Head of caudate nucleus (tissue), 42 donors: ENCODE measurements around the gene ADCY3.
A peak's percentile ranks its signal among the peaks of the same experiment; 100 is the strongest.

Source experiments
- DNase-seq, 42 donors: peaks; one replicate each; pipeline versions ENCODE4 v3.0.0 to v3.0.0-alpha.2; 2020 to 2021; ENCODE audit warnings: mixed read lengths in 7 of 42
- intact Hi-C: fragments of 100-400 bp; cut with DNase I; formaldehyde crosslinking; loops from one replicate; pipeline ENCODE4 v1.15.0; 2022

ADCY3 gene

GRCh38 chr2:24826773-24827145 lies 93.3 kb downstream of the ADCY3 start:
- intact Hi-C loops = loop anchor here (10.0 kb wide), 1 partner anchor 332 kb away; the partner anchor contains the start of gene NCOA1
- peak in 2 of 42 donors; percentile 1 to 3 for DNase-seq

- peak in 10 of 42 donors; percentile 3 to 35 (median 10) for DNase-seq
- intact Hi-C loops = loop anchor here (10.0 kb wide), 1 partner anchor 331 kb away; the partner anchor contains the start of gene NCOA1
Observed at GRCh38 chr2:24825883-24826772, 93.9 kb downstream of the ADCY3 start.

GRCh38 chr2:24824966-24825882 lies 94.8 kb downstream of the ADCY3 start:
- peak in 13 of 42 donors; percentile 3 to 44 (median 14) for DNase-seq
- intact Hi-C loops = loop anchor here (10.0 kb wide), 1 partner anchor 330 kb away; the partner anchor contains the start of gene NCOA1

GRCh38 chr2:24824071-24824588 lies 95.9 kb downstream of the ADCY3 start:
- peak in 11 of 42 donors; percentile 1 to 30 (median 4) for DNase-seq

GRCh38 chr2:24822049-24822706 lies 97.9 kb downstream of the ADCY3 start:
- intact Hi-C loops = loop anchor here (10.0 kb wide), 1 partner anchor 327 kb away; the partner anchor contains the start of gene NCOA1
- peak in 10 of 42 donors; percentile 1 to 67 (median 20) for DNase-seq

More at GRCh38 chr2:24824071-24824588, 95.9 kb downstream of the ADCY3 start:
- intact Hi-C loops = loop anchor here (10.0 kb wide), 1 partner anchor 329 kb away; the partner anchor contains the start of gene NCOA1

GRCh38 chr2:24821433-24821891 lies 98.6 kb downstream of the ADCY3 start:
- DNase-seq = peak in 13 of 42 donors; percentile 7 to 56 (median 23)
- intact Hi-C loops = loop anchor here (10.0 kb wide), 1 partner anchor 327 kb away; the partner anchor contains the start of gene NCOA1

GRCh38 chr2:24820598-24821432 lies 99.2 kb downstream of the ADCY3 start:
- intact Hi-C loops = loop anchor here (10.0 kb wide), 1 partner anchor 326 kb away; the partner anchor contains the start of gene NCOA1
- DNase-seq = peak in 7 of 42 donors; percentile 2 to 31 (median 15)

GRCh38 chr2:24820175-24820513 lies 99.9 kb downstream of the ADCY3 start:
- DNase-seq = peak in 6 of 42 donors; percentile 4 to 34 (median 15)
- intact Hi-C loops = loop anchor here (10.0 kb wide), 1 partner anchor 325 kb away; the partner anchor contains the start of gene NCOA1

- DNase-seq = peak in 8 of 42 donors; percentile 5 to 34 (median 12)
- intact Hi-C loops = loop anchor here (10.0 kb wide), 1 partner anchor 325 kb away; the partner anchor contains the start of gene NCOA1
Observed at GRCh38 chr2:24819442-24820174, 100.4 kb downstream of the ADCY3 start.

GRCh38 chr2:24818721-24819167 lies 101.3 kb downstream of the ADCY3 start:
- DNase-seq = peak in 9 of 42 donors; percentile 6 to 40 (median 25)
- intact Hi-C loops = no loop called here

GRCh38 chr2:24816884-24817283 lies 103.2 kb downstream of the ADCY3 start:
- peak in 2 of 42 donors; percentile 16 to 25 for DNase-seq
- intact Hi-C loops = no loop called here

GRCh38 chr2:24816404-24816803 lies 103.6 kb downstream of the ADCY3 start:
- intact Hi-C loops = no loop called here
- peak in 2 of 42 donors; percentile 19 to 30 for DNase-seq

GRCh38 chr2:24815171-24815570 lies 104.9 kb downstream of the ADCY3 start:
- DNase-seq = peak in 2 of 42 donors; percentile 16 to 20
- intact Hi-C loops = no loop called here

GRCh38 chr2:24814516-24814915 lies 105.5 kb downstream of the ADCY3 start:
- intact Hi-C loops = no loop called here
- DNase-seq = no peak

- DNase-seq = peak in 5 of 42 donors; percentile 32 to 64 (median 46)
- intact Hi-C loops = no loop called here
Observed at GRCh38 chr2:24813691-24814137, 106.3 kb downstream of the ADCY3 start.
